ENCODE results near the gene ADAMTS17. TPM values are rescaled to one million over a fixed set of nuclear protein-coding genes. Genes with fewer than 3 reads are reported as not detected.

ADAMTS17 gene
- total and polyA plus RNA-seq, 9 of the 15 experiments (the other 6 are each of a cell fraction or from before 2014, with no cell fraction given): 0.01 to 0.14 (median 0.07) TPM; not detected in 6

DNA sequence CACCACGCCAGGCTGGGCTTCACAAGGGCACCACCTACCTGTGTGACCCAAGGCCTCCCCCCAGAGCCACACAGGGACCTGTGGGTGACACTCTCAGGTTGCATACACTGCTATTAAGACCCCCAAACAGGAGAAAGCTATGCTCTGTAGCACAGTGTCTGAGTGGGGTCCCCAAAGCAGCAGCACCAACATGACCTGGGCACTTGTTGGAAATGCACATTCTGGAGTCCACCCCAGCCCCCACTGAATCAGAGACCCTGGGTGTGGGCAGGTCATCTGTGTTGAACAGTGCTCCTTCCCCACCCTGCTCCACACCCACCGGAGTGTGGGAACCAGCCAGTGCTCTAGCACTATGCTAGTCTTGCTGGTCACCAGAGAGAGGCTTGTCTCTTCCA lies 76.1 kb downstream of the ADAMTS17 start:
- Histone ChIP-seq H3K27me3 (ENCODE audit: control insufficient read depth in 2 of 2, insufficient read depth in 2 of 2, low read length in 2 of 2) (peaks cover 12 to 43% of the 10 kb centered on the region in 2 experiments; a peak in 3 of 5 replicates), H3K36me3 (ENCODE audit: control insufficient read depth, insufficient read depth, low read length) (no peaks in the 10 kb centered on the region), H3K4me3 (no peak overlapping the region), H3K27ac (ENCODE audit: extremely low read depth, low read depth, low read length) (no peak overlapping the region), H3K9me1 (ENCODE audit: control insufficient read depth, insufficient read depth, low read length) (no peaks in the 10 kb centered on the region), H3K4me2 (ENCODE audit: insufficient read depth, low read length) (no peak overlapping the region), H4K20me1 (replicated peaks; ENCODE audit: control insufficient read depth, insufficient read depth, low read length) (no peaks in the 10 kb centered on the region), H3K9ac (ENCODE audit: insufficient read depth in 1 of 2, low read depth in 2 of 2, low read length in 2 of 2) (no peak overlapping the region), H2AFZ (ENCODE audit: low read depth, low read length) (no peak overlapping the region), H3K4me1 (replicated peaks in 1 of 2; ENCODE audit: control insufficient read depth in 2 of 2, insufficient read depth in 2 of 2, low read length in 2 of 2) (no peaks in the 10 kb centered on the region), H3K9me3 (replicated peaks; ENCODE audit: control insufficient read depth, insufficient read depth, low read depth, low read length) (no peaks in the 10 kb centered on the region), H3K79me2 (ENCODE audit: control insufficient read depth, insufficient read depth, low read length) (no peaks in the 10 kb centered on the region)
- WGBS (ENCODE audit: insufficient coverage, low coverage, missing lambda C conversion rate): 0% methylated on average over 2 of the region's 2 CpGs
- CTCF ChIA-PET (ENCODE audit: low intra/inter-chr PET ratio): no interaction called here
- in situ Hi-C loops (cut with MboI): no loop called here
- FAIRE-seq (no peak), ATAC-seq (no peak), DNase-seq (ENCODE audit: extremely low read depth in 1 of 4, low spot score in 3 of 4) (no peak)
- POLR2A ChIA-PET: interaction anchor here (1.3 kb wide), 1 partner anchor 24 kb away, joined by 3 read pairs; no protein-coding TSS in a partner anchor
- no TSS peak for BruUV-seq (replicated peaks)
- TF ChIP-seq SAFB2 (IDR thresholded peaks at IDR 0.05; ENCODE audit: borderline replicate concordance, low read depth, low read length, severe bottlenecking) (no peak), ZNF408 (CRISPR knock-in tag; IDR thresholded peaks at IDR 0.05; ENCODE audit: low read depth) (no peak), ASH1L (IDR thresholded peaks at IDR 0.05; ENCODE audit: borderline replicate concordance, low read depth, partially characterized antibody) (no peak), PML (IDR thresholded peaks at IDR 0.05; ENCODE audit: low read length) (no peak), PHF20 (IDR thresholded peaks at IDR 0.05; ENCODE audit: partially characterized antibody) (no peak), CHD4 (IDR thresholded peaks at IDR 0.05; ENCODE audit: insufficient read depth, insufficient replicate concordance, low read depth, low read length, poor library complexity, severe bottlenecking) (no peak)
- intact Hi-C loops (cut with micrococcal nuclease): no loop called here
